ENCODE measurements around the gene RNASET2. TPM values are rescaled to one million over a fixed set of nuclear protein-coding genes. Genes with fewer than 3 reads are reported as not detected.

Gene RNASET2
- total RNA-seq, 1 experiment from 2014 or later, result 19.8 TPM

DNA sequence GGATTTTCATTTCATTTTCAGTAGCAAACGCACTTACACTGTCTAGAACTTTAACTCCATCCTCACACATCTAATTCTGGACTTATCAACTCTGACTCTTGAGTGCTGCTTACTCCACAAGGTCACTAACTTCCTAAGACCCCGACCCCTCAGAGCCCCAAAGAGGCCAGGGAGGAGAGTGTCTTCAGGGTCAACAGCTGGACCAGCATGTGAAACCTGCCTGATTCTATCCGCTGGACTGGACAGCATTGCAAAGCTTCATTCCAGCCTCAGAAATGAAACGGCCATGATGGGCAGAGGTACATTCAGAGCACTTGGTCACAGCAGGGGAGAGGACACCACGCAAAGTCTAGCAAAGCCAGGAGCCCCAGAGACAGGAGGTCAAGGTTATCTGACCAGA is 9.1 kb downstream of the RNASET2 start:
- DNase-seq (ENCODE audit: low spot score), result no peak

- no peak for DNase-seq (ENCODE audit: low spot score)
Measured at GRCh38 chr6:166946125-166946524, 10.2 kb downstream of the RNASET2 start.

GRCh38 chr6:166944666-166945256 is 11.6 kb downstream of the RNASET2 start:
- DNase-seq (ENCODE audit: low spot score), result no peak

GRCh38 chr6:166942393-166943168 is 13.8 kb downstream of the RNASET2 start:
- no peak for DNase-seq (ENCODE audit: low spot score)

DNA sequence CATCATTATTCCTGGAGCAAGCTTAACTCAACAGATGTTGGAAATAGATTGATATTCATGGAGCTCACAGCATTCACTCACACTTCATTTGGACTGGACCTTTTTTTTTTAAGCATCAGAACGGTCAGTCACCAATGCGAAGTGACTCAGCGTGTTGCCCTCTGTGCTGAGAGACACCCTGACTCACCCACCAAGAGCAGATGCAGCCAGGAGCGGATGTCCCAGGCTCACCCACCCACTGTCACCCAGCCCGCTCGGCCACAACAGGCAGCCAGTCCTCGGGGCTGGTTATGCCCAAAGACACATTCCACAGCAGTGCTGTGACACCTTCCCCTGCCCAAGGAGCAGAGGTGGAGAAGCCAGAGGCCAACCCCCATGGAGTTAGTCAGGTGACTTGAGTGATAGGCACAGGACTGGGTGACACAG is 15.7 kb downstream of the RNASET2 start:
- peak; percentile 40 for DNase-seq (ENCODE audit: low spot score)

DNA sequence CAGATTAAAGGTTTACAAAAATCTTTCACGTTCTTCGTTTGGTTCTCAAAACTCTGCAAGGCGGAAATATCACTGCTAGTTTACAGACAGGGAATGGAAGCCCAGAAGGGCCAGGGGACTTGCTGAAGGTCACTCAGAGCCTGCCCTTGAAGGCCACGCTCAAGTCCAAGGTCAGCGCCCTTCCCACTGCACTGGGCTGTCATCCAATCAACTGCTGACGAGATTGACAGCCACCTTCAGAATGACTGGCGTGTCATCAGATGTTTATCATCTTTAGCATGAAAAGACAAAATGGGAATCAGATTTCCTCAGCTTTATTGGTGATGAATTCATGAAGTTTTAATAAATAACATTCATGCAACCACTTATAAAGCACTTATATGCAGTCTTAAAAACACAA is 16.5 kb downstream of the RNASET2 start:
- DNase-seq (ENCODE audit: low spot score), result no peak

DNA sequence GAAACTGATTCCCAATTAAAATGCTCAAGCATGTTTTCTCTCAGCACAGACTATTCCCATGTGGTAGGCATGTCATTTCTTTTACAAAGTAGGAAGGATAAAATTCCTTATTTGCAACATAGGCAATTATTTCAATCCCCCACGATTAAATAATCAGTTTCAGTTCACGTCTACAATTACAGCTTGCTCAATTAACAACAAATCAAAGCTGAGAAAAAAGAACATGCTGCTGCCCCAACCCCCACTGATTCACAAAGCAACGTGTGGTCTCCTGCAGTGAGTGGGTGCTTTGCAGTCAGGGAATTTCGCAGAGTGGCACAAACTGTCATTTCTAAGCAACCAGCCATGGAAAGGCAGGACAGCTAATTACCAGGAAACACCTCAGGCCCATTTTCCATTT is 17.0 kb downstream of the RNASET2 start:
- no peak for DNase-seq (ENCODE audit: low spot score)

DNA sequence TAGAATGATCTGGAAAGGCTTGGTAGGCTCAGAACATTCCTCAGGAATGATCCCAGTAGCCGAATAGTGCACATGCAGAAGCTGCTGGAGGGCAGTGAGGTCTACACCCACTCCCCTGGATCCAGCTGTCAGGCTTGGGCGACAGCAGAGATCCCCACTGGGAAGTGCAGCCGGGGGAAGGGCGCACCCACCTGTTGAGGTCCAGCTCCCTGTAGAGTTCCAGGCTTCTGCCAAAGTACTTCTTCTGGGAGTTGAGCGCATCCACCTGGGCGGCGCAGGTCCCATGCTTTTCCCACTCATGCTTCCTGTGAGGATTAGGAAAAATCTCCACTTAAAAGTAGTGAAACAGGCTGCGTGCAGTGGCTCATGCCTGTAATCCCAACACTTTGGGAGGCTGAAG is 17.6 kb downstream of the RNASET2 start:
- DNase-seq (ENCODE audit: low spot score), result no peak

- DNase-seq (ENCODE audit: low spot score), result no peak
Measured at GRCh38 chr6:166938150-166938549, 18.2 kb downstream of the RNASET2 start.

DNA sequence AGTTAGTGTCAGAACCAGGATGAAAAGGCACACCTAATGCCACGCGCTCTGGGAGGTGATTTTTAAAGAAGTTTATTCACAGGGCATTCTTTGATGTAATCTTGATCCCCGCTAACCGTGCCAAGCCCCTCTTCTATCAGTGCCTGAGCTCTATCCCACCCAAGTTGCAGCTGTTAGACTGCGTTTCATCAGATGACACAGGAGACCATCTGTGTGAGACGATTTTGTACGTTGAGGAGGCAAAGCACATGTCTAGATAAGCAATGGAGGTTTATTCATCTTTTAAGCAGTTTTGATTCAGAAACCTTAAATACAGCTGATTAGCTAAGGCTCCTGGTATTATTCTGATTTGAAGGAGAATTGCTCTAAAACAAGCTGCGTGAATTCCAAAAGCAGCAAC is 18.6 kb downstream of the RNASET2 start:
- no peak for DNase-seq (ENCODE audit: low spot score)

GRCh38 chr6:166936079-166936787 is 20.1 kb downstream of the RNASET2 start:
- no peak for DNase-seq (ENCODE audit: low spot score)

DNA sequence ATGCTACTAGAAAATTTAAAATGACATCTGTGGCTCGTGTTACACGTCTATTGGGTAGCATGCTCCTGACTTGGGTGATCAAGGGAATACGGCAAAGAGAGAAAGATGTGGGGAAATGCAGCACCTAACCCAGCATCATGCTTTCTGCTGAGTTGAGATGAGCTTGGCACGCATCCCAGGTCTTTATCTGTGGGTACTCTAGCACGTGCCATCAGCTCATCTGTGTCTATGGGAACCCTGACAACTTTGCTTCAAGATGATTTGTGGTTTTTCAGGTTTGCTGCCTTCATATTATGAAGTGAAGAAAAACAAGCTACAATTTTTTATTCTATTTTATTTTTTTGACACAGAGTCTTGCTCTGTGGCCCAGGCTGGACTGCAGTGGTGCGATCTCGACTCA is 21.0 kb downstream of the RNASET2 start:
- DNase-seq (ENCODE audit: low spot score), result no peak

DNA sequence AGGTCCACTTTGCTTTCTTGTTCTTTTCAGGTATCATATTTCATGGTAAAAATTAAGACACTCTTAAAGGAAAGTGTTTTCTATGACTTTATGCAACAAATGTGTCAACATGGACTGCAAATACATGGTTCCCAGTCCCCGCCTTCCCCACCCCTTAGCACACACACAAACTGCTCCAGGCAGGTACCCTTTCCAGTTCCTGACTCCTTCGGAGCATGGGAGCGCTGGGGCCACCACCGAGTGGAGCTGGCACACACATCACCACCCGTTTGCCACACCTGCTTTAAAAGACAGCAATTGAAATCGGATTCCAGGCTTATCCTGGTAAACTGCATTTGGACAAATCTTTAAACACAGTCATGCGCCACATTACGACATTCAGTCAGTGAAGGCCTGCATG is 22.2 kb downstream of the RNASET2 start:
- no peak for DNase-seq (ENCODE audit: low spot score)

DNA sequence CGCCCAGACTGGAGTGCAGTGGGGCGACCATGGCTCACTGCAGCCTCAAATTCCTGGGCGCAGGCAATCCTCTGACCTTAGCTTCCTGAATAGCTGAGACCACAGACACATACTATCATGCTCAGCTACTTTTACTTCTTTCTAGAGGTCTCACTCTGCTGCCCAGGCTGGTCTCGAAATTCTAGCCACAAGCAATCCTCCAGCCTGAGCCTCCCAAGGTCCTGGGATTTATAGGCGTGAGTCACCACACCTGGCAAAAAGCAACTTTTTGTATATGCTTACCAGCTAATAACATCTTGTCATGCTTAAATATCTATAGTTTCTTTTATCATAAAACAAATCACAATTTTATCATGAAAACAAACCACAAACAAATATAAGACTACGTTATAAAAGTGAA is 23.0 kb downstream of the RNASET2 start:
- no peak for DNase-seq (ENCODE audit: low spot score)

- DNase-seq (ENCODE audit: low spot score), result no peak
Measured at GRCh38 chr6:166932616-166933015, 23.7 kb downstream of the RNASET2 start.

DNA sequence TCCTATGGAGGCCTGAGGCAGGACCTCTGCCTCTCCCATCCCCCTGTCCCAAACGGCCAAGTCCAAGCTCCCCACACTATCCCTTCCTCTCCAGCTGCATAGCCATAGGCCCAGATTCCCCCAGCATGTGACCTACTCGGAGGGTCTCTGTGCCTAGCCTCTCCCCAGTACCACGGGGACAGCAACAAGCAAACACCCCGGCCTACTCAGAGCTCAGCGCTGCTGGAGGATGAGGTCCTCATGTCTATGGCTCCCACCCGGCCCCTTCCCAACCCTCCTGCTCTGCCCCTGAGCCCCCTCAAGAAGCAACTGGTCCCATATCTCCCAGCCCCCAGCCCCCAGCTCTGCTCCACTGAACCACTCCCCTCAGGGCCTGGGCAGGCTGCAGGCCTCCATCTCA is 24.2 kb downstream of the RNASET2 start:
- no peak for DNase-seq (ENCODE audit: low spot score)

DNA sequence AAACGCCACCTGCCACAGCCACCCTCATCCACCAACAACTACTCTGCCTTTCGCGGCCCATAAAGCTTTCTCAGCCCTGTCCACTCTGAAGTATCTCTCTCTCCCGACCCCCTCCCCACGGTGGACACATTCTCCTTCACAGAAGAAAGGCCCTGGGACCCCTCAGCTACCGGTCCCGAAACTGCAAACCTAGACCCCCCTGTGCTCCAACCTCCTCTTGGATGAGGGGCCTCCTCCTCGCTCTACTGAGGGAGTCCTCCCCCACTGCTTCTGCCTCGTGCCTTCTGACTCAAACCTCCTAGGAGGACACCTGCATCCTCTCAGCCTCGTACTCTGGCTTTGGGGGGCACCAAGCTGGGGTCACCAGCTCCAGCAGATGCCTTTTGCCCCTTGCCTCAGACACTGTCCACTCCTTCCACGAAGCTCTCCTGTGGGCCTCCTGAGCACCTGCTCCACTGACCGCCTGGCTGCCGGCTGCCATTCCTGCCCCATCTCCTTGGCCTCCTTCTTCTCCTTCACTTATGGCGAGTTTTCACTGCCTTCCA is 24.9 kb downstream of the RNASET2 start:
- DNase-seq (ENCODE audit: low spot score), result no peak

DNA sequence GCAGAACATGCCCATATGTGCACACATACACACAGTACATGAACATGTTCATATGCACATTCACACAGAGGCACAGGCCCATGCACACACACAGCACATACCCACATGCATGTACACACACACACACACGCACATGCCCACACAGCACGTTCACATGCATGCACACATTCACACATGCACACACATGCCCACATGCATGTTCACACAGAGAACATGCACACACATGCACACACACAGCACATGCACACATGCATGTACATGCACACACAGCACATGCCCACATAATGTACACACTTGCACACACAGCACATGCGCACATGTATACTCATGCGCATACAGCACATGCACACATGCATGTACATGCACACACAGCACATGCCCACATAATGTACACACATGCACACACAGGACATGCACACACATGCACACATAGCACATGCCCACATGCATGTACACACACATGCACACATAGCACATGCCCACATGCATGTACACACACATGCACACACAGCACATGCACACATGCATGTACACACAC is 25.9 kb downstream of the RNASET2 start:
- no peak for DNase-seq (ENCODE audit: low spot score)

DNA sequence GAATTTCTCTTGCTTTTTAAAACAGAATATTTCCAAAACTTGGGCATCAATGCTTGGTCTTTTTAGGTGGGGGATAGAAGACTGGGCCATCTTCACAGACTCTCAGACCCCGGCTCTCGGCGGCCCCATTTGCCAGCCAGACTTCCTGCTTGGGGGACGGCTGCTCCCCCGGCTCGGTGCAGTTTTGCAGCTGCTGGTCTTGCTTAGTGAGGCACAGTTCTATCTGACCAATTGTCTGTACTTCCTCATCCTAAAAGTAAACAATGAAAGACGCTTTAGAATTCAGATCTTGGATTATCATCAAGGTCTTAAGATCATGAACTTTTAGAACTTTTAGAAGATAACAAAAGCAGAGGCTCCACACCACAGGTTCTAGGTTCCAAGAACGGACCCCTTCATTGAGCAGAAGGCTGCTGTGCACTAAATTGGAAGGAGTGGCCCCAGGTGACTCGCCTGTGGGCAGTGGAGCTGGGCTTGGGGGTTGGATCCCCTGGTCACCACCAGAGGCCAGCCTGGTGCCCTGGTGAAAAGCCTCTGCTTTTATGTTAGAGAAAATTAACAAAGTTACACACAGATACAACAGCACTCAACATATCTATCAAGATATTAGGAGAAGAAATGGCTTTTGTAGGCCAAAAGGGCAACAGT is 26.7 kb downstream of the RNASET2 start:
- no peak for DNase-seq (ENCODE audit: low spot score)

- no peak for DNase-seq (ENCODE audit: low spot score)
Measured at GRCh38 chr6:166928644-166929541, 27.5 kb downstream of the RNASET2 start.

Data from H4 (cell line).